A673 (cell line): ENCODE data around the gene PAQR9. TPM values are rescaled to one million over a fixed set of nuclear protein-coding genes. Genes with fewer than 3 reads are reported as not detected.

Source experiments
- BruUV-seq: library from RNA; stranded (reverse); fragments of 400-500 nt; replicated peaks from 2 replicates; lab custom pipeline; 2021; lab: Mats Ljungman, UMichigan
- CTCF ChIA-PET: fragments of 300-600 bp; sonication (Branson Sonifier 250); formaldehyde crosslinking; loops from one replicate; lab custom pipeline; 2022; ENCODE audit warnings: antibody characterized with exemption; lab: Charles Lee
- POLR2A ChIA-PET: fragments of 300-600 bp; sonication (Branson Sonifier 250); formaldehyde crosslinking; loops from one replicate; lab custom pipeline; 2022; ENCODE audit warnings: antibody characterized with exemption; ENCODE audit not compliant: low non-redundant PET; lab: Charles Lee
- DNase-seq: peaks from one replicate; pipeline ENCODE4 v3.0.0-alpha.2; 2015; ENCODE audit warnings: low spot score
- H3K27ac ChIP-seq: fragments of 200-600 bp; sonication (generic); 2 replicates; pipeline ENCODE4 v1.5.1; 2016; ENCODE audit warnings: mixed run types, low read depth, mild to moderate bottlenecking, mixed read lengths, antibody characterized with exemption, low read length; ENCODE audit not compliant: poor library complexity, severe bottlenecking
- H3K27me3 ChIP-seq: fragments of 200-600 bp; sonication (generic); replicated peaks from 2 replicates; pipeline ENCODE4 v1.6.1; 2017; ENCODE audit warnings: mixed run types, low read depth, mild to moderate bottlenecking, mixed read lengths, antibody characterized with exemption, low read length; ENCODE audit not compliant: insufficient read depth, poor library complexity
- H3K36me3 ChIP-seq: fragments of 200-600 bp; sonication (generic); 2 replicates; pipeline ENCODE4 v1.6.1; 2016; ENCODE audit warnings: mixed run types, mild to moderate bottlenecking, mixed read lengths, antibody characterized with exemption, low read length; ENCODE audit not compliant: insufficient read depth, poor library complexity, severe bottlenecking
- H3K4me1 ChIP-seq: fragments of 200-600 bp; sonication (generic); 2 replicates; pipeline ENCODE4 v1.6.1; 2017; ENCODE audit warnings: mixed run types, mild to moderate bottlenecking, mixed read lengths, antibody characterized with exemption, low read length; ENCODE audit not compliant: insufficient read depth, poor library complexity, severe bottlenecking
- H3K4me3 ChIP-seq: fragments of 200-600 bp; sonication (generic); 2 replicates; pipeline ENCODE4 v1.5.1; 2016; ENCODE audit warnings: low read depth, mixed run types, mild to moderate bottlenecking, mixed read lengths, low read length; ENCODE audit not compliant: poor library complexity, severe bottlenecking
- H3K9me3 ChIP-seq: fragments of 200-600 bp; sonication (generic); 2 replicates; pipeline ENCODE4 v1.6.1; 2016; ENCODE audit warnings: mixed run types, low read depth, mild to moderate bottlenecking, mixed read lengths, antibody characterized with exemption, low read length; ENCODE audit not compliant: poor library complexity, severe bottlenecking
- CTCF ChIP-seq: fragments of 300-800, 200-600 bp; sonication (generic); conservative IDR thresholded peaks from 2 replicates; pipeline ENCODE4 v1.5.1; 2017; ENCODE audit warnings: low read depth, mild to moderate bottlenecking, antibody characterized with exemption, low read length, moderate library complexity, mixed read lengths
- EZH2 ChIP-seq: fragments of 200-600 bp; sonication (generic); IDR thresholded peaks from 2 replicates; pipeline ENCODE4 v1.6.1; 2017; ENCODE audit warnings: borderline replicate concordance, low read depth, mild to moderate bottlenecking, mixed read lengths, antibody characterized with exemption, low read length; ENCODE audit not compliant: poor library complexity, severe bottlenecking
- intact Hi-C: fragments of 100-400 bp; cut with micrococcal nuclease; formaldehyde crosslinking; loops from one replicate; pipeline ENCODE4 v1.10.0; 2022; ENCODE audit not compliant: unreplicated experiment
- total RNA-seq: library from RNA; stranded (reverse); gene quantifications from 2 replicates; pipeline ENCODE4 v1.2.3, GENCODE V29; 2021

PAQR9 gene
- total RNA-seq, 1 experiment from 2014 or later, result 0.19 TPM

GRCh38 chr3:142943870-142944269 is 19.6 kb downstream of the PAQR9 start:
- no peak overlapping the region for H3K4me3 ChIP-seq
- POLR2A ChIA-PET, result no interaction called here
- CTCF ChIA-PET, result no interaction called here

GRCh38 chr3:142943349-142943748 is 20.1 kb downstream of the PAQR9 start:
- CTCF ChIA-PET, result no interaction called here
- no TSS peak for BruUV-seq

More at GRCh38 chr3:142943870-142944269, 19.6 kb downstream of the PAQR9 start:
- Histone ChIP-seq H3K27me3 (no peaks in the 10 kb centered on the region), H3K4me1 (no peaks in the 10 kb centered on the region), H3K9me3 (no peaks in the 10 kb centered on the region), H3K27ac (no peak overlapping the region), H3K36me3 (no peaks in the 10 kb centered on the region)
- TF ChIP-seq CTCF (no peak), EZH2 (no peak)
- intact Hi-C loops, result no loop called here
- no TSS peak for BruUV-seq
- no peak for DNase-seq

GRCh38 chr3:142941373-142942123 is 21.9 kb downstream of the PAQR9 start:
- ChIA-PET POLR2A (no interaction called here), CTCF (no interaction called here)
- BruUV-seq, result no TSS peak
- H3K27ac ChIP-seq, result no peak overlapping the region
- intact Hi-C loops, result no loop called here
- H3K27me3 ChIP-seq, result no peaks in the 10 kb centered on the region
- H3K4me3 ChIP-seq, result no peak overlapping the region
- H3K9me3 ChIP-seq, result no peaks in the 10 kb centered on the region
- H3K36me3 ChIP-seq, result no peaks in the 10 kb centered on the region
- no peak for TF ChIP-seq EZH2
- TF ChIP-seq CTCF, result no peak
- no peaks in the 10 kb centered on the region for H3K4me1 ChIP-seq
- no peak for DNase-seq

More at GRCh38 chr3:142943349-142943748, 20.1 kb downstream of the PAQR9 start:
- TF ChIP-seq CTCF, result no peak
- TF ChIP-seq EZH2, result no peak
- Histone ChIP-seq H3K36me3 (no peaks in the 10 kb centered on the region), H3K4me3 (no peak overlapping the region), H3K27ac (no peak overlapping the region), H3K27me3 (no peaks in the 10 kb centered on the region), H3K9me3 (no peaks in the 10 kb centered on the region), H3K4me1 (no peaks in the 10 kb centered on the region)
- intact Hi-C loops, result no loop called here
- POLR2A ChIA-PET, result no interaction called here
- no peak for DNase-seq
